H9 (cell line): ENCODE results near the gene NKAIN2. TPM values are rescaled to one million over a fixed set of nuclear protein-coding genes. Genes with fewer than 3 reads are reported as not detected.

Source experiments
- DNase-seq: peaks from one replicate; pipeline ENCODE4 v3.0.0-alpha.2; 2017
- H2AFZ ChIP-seq: one replicate; pipeline ENCODE4 v1.6.1; 2013; ENCODE audit warnings: mild to moderate bottlenecking, low read length, control low read depth, moderate library complexity
- H2AK5ac ChIP-seq: 2 replicates; pipeline ENCODE4 v1.6.1; 2013; ENCODE audit warnings: low read length, control low read depth, mixed read lengths; ENCODE audit not compliant: insufficient read length
- H2BK120ac ChIP-seq: one replicate; pipeline ENCODE4 v1.6.1; 2013; ENCODE audit warnings: low read depth, mild to moderate bottlenecking, low read length, control low read depth, inconsistent platforms; ENCODE audit not compliant: poor library complexity, severe bottlenecking
- H2BK12ac ChIP-seq: 2 replicates; pipeline ENCODE4 v1.6.1; 2013; ENCODE audit warnings: low read length, control low read depth, mixed read lengths, low read depth; ENCODE audit not compliant: insufficient read length
- H2BK15ac ChIP-seq: 2 replicates; pipeline ENCODE4 v1.6.1; 2013; ENCODE audit warnings: low read depth, low read length, control low read depth
- H2BK20ac ChIP-seq: one replicate; pipeline ENCODE4 v1.6.1; 2013; ENCODE audit warnings: low read depth, mild to moderate bottlenecking, low read length, control low read depth, inconsistent platforms; ENCODE audit not compliant: poor library complexity, severe bottlenecking
- H2BK5ac ChIP-seq: 2 replicates; pipeline ENCODE4 v1.6.1; 2013; ENCODE audit warnings: low read length, control low read depth, mixed read lengths; ENCODE audit not compliant: insufficient read length
- H3K14ac ChIP-seq: 2 replicates; pipeline ENCODE4 v1.6.1; 2013; ENCODE audit warnings: low read length, control low read depth; ENCODE audit not compliant: insufficient read depth
- H3K18ac ChIP-seq: 2 replicates; pipeline ENCODE4 v1.6.1; 2013; ENCODE audit warnings: low read depth, mild to moderate bottlenecking, mixed read lengths, low read length, control low read depth; ENCODE audit not compliant: insufficient read length
- H3K23ac ChIP-seq: 2 replicates; pipeline ENCODE4 v1.6.1; 2013; ENCODE audit warnings: low read length, control low read depth, mixed read lengths, low read depth; ENCODE audit not compliant: insufficient read length
- H3K23me2 ChIP-seq: 2 replicates; pipeline ENCODE4 v1.6.1; 2013; ENCODE audit warnings: low read depth, mild to moderate bottlenecking, mixed read lengths, low read length, control low read depth; ENCODE audit not compliant: insufficient read length, poor library complexity, severe bottlenecking
- H3K27ac ChIP-seq: 2 replicates; pipeline ENCODE4 v1.5.1; 2013; ENCODE audit warnings: low read length, control low read depth, mixed read lengths, low read depth; ENCODE audit not compliant: insufficient read length
- H3K27me3 ChIP-seq: 2 replicates; pipeline ENCODE4 v1.6.1; 2013; ENCODE audit warnings: low read length, control low read depth, inconsistent platforms; ENCODE audit not compliant: insufficient read depth
- H3K4ac ChIP-seq: 2 replicates; pipeline ENCODE4 v1.6.1; 2013; ENCODE audit warnings: low read depth, mild to moderate bottlenecking, control low read depth, inconsistent platforms, low read length, moderate library complexity
- H3K4me1 ChIP-seq: 2 replicates; pipeline ENCODE4 v1.6.1; 2013; ENCODE audit warnings: low read length, control low read depth, inconsistent platforms; ENCODE audit not compliant: insufficient read depth
- H3K4me2 ChIP-seq: 2 replicates; pipeline ENCODE4 v1.6.1; 2013; ENCODE audit warnings: low read length, control low read depth, mixed read lengths; ENCODE audit not compliant: insufficient read length, insufficient read depth
- H3K56ac ChIP-seq: 2 replicates; pipeline ENCODE4 v1.6.1; 2013; ENCODE audit warnings: low read depth, mild to moderate bottlenecking, mixed read lengths, low read length, control low read depth; ENCODE audit not compliant: insufficient read length
- H3K79me1 ChIP-seq: 2 replicates; pipeline ENCODE4 v1.6.1; 2013; ENCODE audit warnings: low read depth, mild to moderate bottlenecking, moderate library complexity, low read length, control low read depth, inconsistent platforms; ENCODE audit not compliant: insufficient read depth, poor library complexity, severe bottlenecking
- H3K79me2 ChIP-seq: 2 replicates; pipeline ENCODE4 v1.6.1; 2013; ENCODE audit warnings: low read length, control low read depth, inconsistent platforms; ENCODE audit not compliant: insufficient read depth
- H3K9ac ChIP-seq: 2 replicates; pipeline ENCODE4 v1.6.1; 2013; ENCODE audit warnings: low read length, control low read depth, mixed read lengths; ENCODE audit not compliant: insufficient read length; ENCODE audit errors: extremely low read depth
- H3K9me3 ChIP-seq: one replicate; pipeline ENCODE4 v1.6.1; 2013; ENCODE audit warnings: low read depth, low read length, inconsistent platforms; ENCODE audit not compliant: control insufficient read depth
- H3T11ph ChIP-seq: one replicate; pipeline ENCODE4 v1.6.1; 2013; ENCODE audit warnings: mild to moderate bottlenecking, low read length, control low read depth, inconsistent platforms
- H4K20me1 ChIP-seq: one replicate; pipeline ENCODE4 v1.6.1; 2013; ENCODE audit not compliant: control insufficient read depth, insufficient read length, insufficient read depth
- H4K5ac ChIP-seq: 2 replicates; pipeline ENCODE4 v1.6.1; 2013; ENCODE audit warnings: low read depth, mild to moderate bottlenecking, mixed read lengths, low read length, control low read depth; ENCODE audit not compliant: insufficient read length
- H4K8ac ChIP-seq: replicated peaks from 2 replicates; pipeline ENCODE4 v1.6.1; 2013; ENCODE audit warnings: low read length, control low read depth, mixed read lengths, low read depth; ENCODE audit not compliant: insufficient read length
- H4K91ac ChIP-seq: 2 replicates; pipeline ENCODE4 v1.6.1; 2013; ENCODE audit warnings: low read depth, mild to moderate bottlenecking, moderate library complexity, mixed read lengths, low read length, control low read depth; ENCODE audit not compliant: insufficient read length
- H3K27ac Mint-ChIP-seq, 3 experiments: 2 replicates in 2 of 3; 3 replicates in 1 of 3; pipeline ENCODE4 v1.8.0; 2020 to 2021; ENCODE audit warnings: mixed read lengths in 3 of 3, mild to moderate bottlenecking in 1 of 3, moderate library complexity in 1 of 3
- H3K27me3 Mint-ChIP-seq: 2 replicates; pipeline ENCODE4 v1.8.0; 2021; ENCODE audit warnings: low read depth, mild to moderate bottlenecking, moderate library complexity, mixed read lengths
- H3K36me3 Mint-ChIP-seq, 3 experiments: 2 replicates in 2 of 3; 3 replicates in 1 of 3; pipeline ENCODE4 v1.8.0; 2020 to 2021; ENCODE audit warnings: low read depth in 3 of 3, mixed read lengths in 3 of 3; ENCODE audit not compliant: insufficient read depth in 1 of 3
- H3K4me1 Mint-ChIP-seq, 2 experiments: 2 replicates each; pipeline ENCODE4 v1.8.0; 2020; ENCODE audit warnings: mixed read lengths in 2 of 2
- H3K4me3 Mint-ChIP-seq, 2 experiments: 2 replicates in 1 of 2; 3 replicates in 1 of 2; pipeline ENCODE4 v1.8.0; 2020 to 2021; ENCODE audit warnings: mild to moderate bottlenecking in 2 of 2, mixed read lengths in 2 of 2, moderate library complexity in 1 of 2
- H3K9me3 Mint-ChIP-seq, 2 experiments: 2 replicates in 1 of 2; 3 replicates in 1 of 2; pipeline ENCODE4 v1.8.0; 2020; ENCODE audit warnings: mild to moderate bottlenecking in 2 of 2, mixed read lengths in 2 of 2, moderate library complexity in 1 of 2
- WGBS: extraction: QIAGEN DNeasy Blood & Tissue Kit; methylation state at CpG from one replicate; pipeline ENCODE4 v1.1.7; 2013; ENCODE audit warnings: missing lambda C conversion rate, low lambda C conversion rate, mixed read lengths; ENCODE audit not compliant: insufficient read length; ENCODE audit errors: extremely low coverage; 5-methylcytosine and 5-hydroxymethylcytosine counted together
- total RNA-seq: library from RNA; stranded (reverse); gene quantifications from 2 replicates; pipeline ENCODE4 v1.2.1, GENCODE V29; 2021
- TF ChIP-seq, protein P1 (sequence below): fragments of 200-600 bp; sonication (generic); conservative IDR thresholded peaks from 3 replicates; pipeline ENCODE4 v1.8.0; 2021; ENCODE audit warnings: antibody characterized with exemption, mild to moderate bottlenecking

NKAIN2 gene
- total RNA-seq, 1 experiment from 2014 or later, result 0.17 TPM

DNA sequence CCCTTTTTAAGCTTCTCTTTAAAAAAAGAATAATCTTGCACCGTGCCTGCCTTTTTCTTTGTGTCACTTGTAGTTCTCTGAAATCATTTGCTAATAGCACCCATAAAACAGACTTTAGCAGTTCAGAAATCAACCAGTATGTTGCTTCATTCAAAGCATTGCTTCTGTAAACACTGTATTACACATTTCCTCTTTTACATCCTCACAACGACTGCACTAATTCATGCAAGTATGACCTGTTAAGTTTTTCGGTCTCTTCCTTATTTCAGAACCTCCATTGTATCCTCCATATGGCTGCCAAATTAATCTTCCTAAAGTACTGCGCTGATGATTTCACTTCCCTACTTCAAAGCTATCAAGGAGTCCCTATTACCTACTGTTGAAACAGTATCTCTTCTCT, 1015.7 kb downstream of the NKAIN2 start:
- no peak overlapping the region for H2AFZ ChIP-seq
- no peak overlapping the region for H2BK20ac ChIP-seq
- no peak overlapping the region for H3T11ph ChIP-seq
- TF ChIP-seq, protein P1, sequence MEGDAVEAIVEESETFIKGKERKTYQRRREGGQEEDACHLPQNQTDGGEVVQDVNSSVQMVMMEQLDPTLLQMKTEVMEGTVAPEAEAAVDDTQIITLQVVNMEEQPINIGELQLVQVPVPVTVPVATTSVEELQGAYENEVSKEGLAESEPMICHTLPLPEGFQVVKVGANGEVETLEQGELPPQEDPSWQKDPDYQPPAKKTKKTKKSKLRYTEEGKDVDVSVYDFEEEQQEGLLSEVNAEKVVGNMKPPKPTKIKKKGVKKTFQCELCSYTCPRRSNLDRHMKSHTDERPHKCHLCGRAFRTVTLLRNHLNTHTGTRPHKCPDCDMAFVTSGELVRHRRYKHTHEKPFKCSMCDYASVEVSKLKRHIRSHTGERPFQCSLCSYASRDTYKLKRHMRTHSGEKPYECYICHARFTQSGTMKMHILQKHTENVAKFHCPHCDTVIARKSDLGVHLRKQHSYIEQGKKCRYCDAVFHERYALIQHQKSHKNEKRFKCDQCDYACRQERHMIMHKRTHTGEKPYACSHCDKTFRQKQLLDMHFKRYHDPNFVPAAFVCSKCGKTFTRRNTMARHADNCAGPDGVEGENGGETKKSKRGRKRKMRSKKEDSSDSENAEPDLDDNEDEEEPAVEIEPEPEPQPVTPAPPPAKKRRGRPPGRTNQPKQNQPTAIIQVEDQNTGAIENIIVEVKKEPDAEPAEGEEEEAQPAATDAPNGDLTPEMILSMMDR, result no peak
- no peaks in the 10 kb centered on the region; a peak in 1 of 5 replicates for H3K9me3 Mint-ChIP-seq
- H4K20me1 ChIP-seq, result no peaks in the 10 kb centered on the region
- no peak overlapping the region for H3K4me3 Mint-ChIP-seq
- H2BK120ac ChIP-seq, result no peak overlapping the region
- no peak overlapping the region for H2BK12ac ChIP-seq
- H3K14ac ChIP-seq, result no peak overlapping the region
- H2BK5ac ChIP-seq, result no peak overlapping the region
- H3K27me3 ChIP-seq, result no peaks in the 10 kb centered on the region
- no peaks in the 10 kb centered on the region for H3K79me1 ChIP-seq
- no CpG with 5 or more reads among the region's 4 CpGs for WGBS
- no peaks in the 10 kb centered on the region for H3K23me2 ChIP-seq
- no peak overlapping the region for H3K4me2 ChIP-seq
- no peak overlapping the region for H3K23ac ChIP-seq
- H3K4me1 Mint-ChIP-seq, result no peaks in the 10 kb centered on the region; a peak in 1 of 4 replicates
- no peaks in the 10 kb centered on the region for H3K4me1 ChIP-seq
- no peaks in the 10 kb centered on the region for H3K79me2 ChIP-seq
- H2AK5ac ChIP-seq, result no peak overlapping the region
- no peak overlapping the region for H3K27ac Mint-ChIP-seq
- H4K91ac ChIP-seq, result no peak overlapping the region
- no peak overlapping the region for H2BK15ac ChIP-seq
- peaks cover 1% of the 10 kb centered on the region for H3K27me3 Mint-ChIP-seq
- H4K5ac ChIP-seq, result no peak overlapping the region
- H3K27ac ChIP-seq, result no peak overlapping the region
- H3K9me3 ChIP-seq, result no peaks in the 10 kb centered on the region
- H4K8ac ChIP-seq, result no peak overlapping the region
- no peak overlapping the region for H3K4ac ChIP-seq
- H3K56ac ChIP-seq, result no peak overlapping the region
- no peaks in the 10 kb centered on the region for H3K36me3 Mint-ChIP-seq
- no peak for DNase-seq
- H3K9ac ChIP-seq, result no peak overlapping the region
- no peak overlapping the region for H3K18ac ChIP-seq
